Astrocyte of the cerebellum (primary cell): ENCODE results near the gene HSPA1L.
A peak's percentile ranks its signal among the peaks of the same experiment; 100 is the strongest.
"Not testable (repeated sequence)": the region's sequence is repeated elsewhere in the genome, so short reads cannot be mapped to it uniquely, and the experiment has no call there.

ENCODE experiments used
- DNase-seq: peaks from one replicate; pipeline ENCODE4 v3.0.0-alpha.2; 2011; ENCODE audit warnings: low read depth
- H3K4me3 ChIP-seq: 2 replicates; pipeline ENCODE4 v1.5.1; 2011; ENCODE audit warnings: mild to moderate bottlenecking, low read depth, low read length, moderate library complexity
- in situ Hi-C: cut with HindIII; loops from 2 replicates; pipeline ENCODE4 v1.10.0; 2017; ENCODE audit warnings: low sequenced_read_pairs
- TF ChIP-seq, protein P1 (sequence below): IDR thresholded peaks from 2 replicates; pipeline ENCODE4 v1.5.1; 2012; ENCODE audit warnings: low read length, low read depth, moderate library complexity, mild to moderate bottlenecking; ENCODE audit errors: missing control alignments

The HSPA1L gene

DNA sequence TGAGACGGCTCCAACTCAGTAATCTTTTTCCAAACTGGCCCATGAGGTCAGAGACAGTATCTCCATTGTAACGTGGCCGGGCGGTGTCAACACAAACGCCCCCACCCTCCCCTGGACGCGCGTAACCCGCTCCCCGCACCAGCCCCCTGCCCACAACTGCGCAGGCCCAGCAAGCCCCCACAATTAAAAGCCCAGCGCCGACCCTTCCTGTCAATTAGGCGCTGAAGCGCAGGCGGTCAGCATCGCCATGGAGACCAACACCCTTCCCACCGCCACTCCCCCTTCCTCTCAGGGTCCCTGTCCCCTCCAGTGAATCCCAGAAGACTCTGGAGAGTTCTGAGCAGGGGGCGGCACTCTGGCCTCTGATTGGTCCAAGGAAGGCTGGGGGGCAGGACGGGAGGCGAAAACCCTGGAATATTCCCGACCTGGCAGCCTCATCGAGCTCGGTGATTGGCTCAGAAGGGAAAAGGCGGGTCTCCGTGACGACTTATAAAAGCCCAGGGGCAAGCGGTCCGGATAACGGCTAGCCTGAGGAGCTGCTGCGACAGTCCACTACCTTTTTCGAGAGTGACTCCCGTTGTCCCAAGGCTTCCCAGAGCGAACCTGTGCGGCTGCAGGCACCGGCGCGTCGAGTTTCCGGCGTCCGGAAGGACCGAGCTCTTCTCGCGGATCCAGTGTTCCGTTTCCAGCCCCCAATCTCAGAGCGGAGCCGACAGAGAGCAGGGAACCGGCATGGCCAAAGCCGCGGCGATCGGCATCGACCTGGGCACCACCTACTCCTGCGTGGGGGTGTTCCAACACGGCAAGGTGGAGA lies at the start of gene HSPA1L, which contains the start of gene HSPA1A:
TSS of gene HSPA1L (minus strand) at position 259 of the 814 bp plus-strand sequence. CDS start 3,311 bp downstream, outside the sequence.
TSS of gene HSPA1A (plus strand) at position 519 of the 814 bp plus-strand sequence. CDS start at position 733, 214 bp downstream.
- TF ChIP-seq, protein P1, sequence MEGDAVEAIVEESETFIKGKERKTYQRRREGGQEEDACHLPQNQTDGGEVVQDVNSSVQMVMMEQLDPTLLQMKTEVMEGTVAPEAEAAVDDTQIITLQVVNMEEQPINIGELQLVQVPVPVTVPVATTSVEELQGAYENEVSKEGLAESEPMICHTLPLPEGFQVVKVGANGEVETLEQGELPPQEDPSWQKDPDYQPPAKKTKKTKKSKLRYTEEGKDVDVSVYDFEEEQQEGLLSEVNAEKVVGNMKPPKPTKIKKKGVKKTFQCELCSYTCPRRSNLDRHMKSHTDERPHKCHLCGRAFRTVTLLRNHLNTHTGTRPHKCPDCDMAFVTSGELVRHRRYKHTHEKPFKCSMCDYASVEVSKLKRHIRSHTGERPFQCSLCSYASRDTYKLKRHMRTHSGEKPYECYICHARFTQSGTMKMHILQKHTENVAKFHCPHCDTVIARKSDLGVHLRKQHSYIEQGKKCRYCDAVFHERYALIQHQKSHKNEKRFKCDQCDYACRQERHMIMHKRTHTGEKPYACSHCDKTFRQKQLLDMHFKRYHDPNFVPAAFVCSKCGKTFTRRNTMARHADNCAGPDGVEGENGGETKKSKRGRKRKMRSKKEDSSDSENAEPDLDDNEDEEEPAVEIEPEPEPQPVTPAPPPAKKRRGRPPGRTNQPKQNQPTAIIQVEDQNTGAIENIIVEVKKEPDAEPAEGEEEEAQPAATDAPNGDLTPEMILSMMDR: no peak
- peak; percentile 90 for DNase-seq
- in situ Hi-C loops: no loop called here
- H3K4me3 ChIP-seq: peak within 1 kb of the TSS; percentile 59

DNA sequence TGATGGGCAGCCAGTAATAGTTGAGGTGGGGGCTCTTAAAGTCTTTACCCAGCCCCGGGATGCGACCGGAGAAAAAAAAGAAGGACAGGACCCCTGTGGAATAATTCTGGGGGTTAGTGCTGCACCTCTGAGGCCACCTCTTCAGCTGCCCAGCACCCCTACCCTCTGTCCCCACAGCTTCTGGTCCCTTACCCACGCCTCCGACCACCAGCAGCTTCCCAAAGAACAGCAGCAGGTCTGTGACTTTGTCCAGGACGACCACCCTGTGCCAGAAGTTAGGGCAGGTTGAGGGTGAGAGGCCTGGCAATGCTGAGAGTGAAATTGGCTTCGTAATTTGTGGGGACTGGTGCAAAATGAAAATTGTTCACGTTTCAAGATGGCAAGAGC lies 49.7 kb upstream of the HSPA1L start:
- DNase-seq: no peak
- H3K4me3 ChIP-seq: no peak overlapping the region
- TF ChIP-seq, protein P1: no peak
- in situ Hi-C loops: no loop called here

DNA sequence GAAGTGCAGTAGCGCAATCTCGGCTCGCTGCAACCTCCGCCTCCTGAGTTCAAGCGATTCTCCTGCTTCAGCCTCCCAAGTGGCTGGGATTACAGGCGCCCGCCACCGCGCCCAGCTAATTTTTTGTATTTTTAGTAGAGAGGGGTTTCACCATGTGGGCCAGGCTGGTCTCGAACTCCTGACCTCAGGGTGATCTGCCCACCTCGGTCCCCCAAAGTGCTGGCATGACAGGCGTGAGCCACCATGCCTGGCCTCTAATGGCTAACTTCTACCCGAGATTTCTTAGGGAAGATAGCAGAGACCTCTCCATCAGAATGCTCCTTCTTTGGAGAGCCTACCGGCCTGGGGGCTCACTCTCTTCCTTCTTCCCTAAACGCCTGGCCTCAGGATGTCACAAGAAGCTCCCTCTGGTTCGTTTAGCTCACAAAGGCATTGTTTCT lies 49.1 kb upstream of the HSPA1L start:
- peak overlapping the region; percentile 96 for H3K4me3 ChIP-seq
- in situ Hi-C loops, DNase-seq: not testable (repeated sequence)

DNA sequence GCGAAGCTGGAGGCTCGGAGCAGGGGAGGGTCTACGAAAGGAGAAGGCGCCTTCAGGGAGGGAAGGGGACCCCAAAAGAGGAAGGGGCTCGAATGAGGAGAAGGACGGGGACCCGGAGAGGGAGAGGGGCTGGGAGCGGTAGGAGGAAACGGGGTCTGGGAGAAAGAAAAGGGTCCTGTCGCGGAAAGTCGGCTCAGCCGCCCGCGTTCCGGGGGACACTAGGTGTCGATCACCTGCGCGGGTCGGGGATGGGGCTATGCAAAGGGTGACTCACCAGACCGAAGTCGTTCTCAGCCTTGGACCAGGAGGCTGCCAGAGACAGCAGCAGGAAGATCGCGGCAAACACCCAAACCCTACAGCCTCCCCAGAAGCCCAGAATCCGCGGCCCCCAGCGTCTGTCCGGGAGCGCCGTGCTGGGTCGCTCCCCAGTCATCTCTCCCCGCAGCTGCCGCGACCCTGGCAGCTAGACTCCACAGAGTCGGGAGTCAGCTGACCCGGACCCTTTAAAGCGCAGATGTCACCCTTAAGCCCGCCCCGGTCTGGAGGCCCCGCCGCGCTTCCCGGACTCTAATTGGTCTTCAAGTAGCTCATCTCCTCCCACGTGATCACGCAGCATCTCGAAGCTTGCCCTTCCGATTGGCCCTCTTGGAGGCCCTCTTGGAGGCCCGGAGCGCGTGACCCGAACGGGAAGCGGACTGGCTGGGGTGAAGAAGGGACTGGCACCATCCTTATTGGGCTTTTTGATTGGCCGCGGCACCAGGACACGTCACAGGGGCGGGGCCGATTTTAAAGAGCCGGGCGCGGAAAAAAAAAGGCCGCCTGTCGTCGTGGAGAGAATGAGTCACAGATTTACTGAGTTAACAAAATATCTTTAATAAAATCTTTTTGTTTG lies 47.5 kb upstream of the HSPA1L start, which contains the start of gene NEU1:
TSS of gene NEU1 (minus strand) at position 478 of the 892 bp plus-strand sequence. CDS start at position 433, 45 bp downstream.
- DNase-seq: peak; percentile 100
- TF ChIP-seq, protein P1: no peak
- in situ Hi-C loops: no loop called here
- peak within 1 kb of the TSS; percentile 96 for H3K4me3 ChIP-seq

DNA sequence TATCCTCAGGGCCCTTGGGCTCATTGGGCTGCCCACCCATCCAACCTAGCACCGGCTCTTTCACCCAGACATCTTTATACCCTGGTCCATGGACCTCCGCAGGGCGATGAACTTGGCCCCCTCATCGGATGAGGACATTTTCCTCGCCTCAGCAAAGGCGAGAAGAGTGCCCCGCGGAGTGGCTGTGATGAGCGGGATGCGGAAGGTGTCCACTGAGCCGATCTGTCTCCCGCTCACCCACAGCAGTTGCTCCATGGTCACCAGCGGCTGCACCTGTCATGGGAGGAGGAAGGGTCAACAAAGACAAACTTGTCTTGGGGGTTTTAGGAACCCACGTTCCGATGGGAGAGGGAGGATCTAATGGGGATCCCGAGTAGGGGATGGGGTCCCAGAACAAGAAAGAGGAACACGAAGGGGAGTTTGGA lies 46.8 kb upstream of the HSPA1L start:
- in situ Hi-C loops: no loop called here
- no peak for DNase-seq
- H3K4me3 ChIP-seq: peak overlapping the region; percentile 96
- TF ChIP-seq, protein P1: no peak

DNA sequence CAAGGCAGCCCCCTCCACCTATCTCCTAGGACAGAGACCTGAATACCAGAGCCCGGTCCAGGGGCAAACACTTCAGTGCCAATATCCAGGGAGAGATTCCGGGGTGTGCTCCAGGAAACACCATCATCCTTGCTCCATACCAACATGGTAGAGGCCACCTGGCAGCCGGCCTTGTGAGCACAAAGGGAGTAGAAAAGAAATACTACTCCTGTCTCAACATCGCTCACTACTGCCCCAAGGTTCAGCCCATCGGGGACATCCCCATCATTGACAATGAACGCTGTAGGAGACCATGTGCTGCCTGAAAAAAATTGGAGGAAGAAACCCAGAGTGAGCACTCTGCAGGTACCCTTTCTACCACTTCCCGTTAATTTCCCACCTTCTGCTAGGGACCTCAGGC lies 46.1 kb upstream of the HSPA1L start:
- TF ChIP-seq, protein P1: no peak
- no peak overlapping the region for H3K4me3 ChIP-seq
- in situ Hi-C loops: no loop called here
- DNase-seq: no peak

DNA sequence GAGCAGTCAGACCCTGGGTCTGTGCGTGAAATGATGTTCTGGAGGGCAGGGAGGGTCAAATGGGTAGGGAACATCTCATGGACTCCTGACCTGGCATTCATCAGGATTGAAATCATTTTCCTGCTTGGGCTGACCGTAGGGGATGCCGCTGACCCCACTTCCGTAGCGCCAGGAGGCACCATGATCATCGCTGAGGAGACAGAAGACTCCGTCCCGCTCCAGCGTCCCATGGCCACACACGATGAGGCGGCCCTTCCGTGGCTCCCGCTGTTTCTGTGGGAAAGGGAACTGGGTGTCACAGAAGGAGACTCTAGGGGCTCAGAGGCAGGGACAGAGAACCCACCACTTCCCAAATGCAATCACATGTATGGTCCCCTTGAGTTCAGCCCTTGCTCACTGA lies 45.3 kb upstream of the HSPA1L start:
- no peak for DNase-seq
- no peak overlapping the region for H3K4me3 ChIP-seq
- in situ Hi-C loops: no loop called here
- TF ChIP-seq, protein P1: no peak
